Measurements from ENCODE around the gene TMEM203.
A peak's percentile ranks its signal among the peaks of the same experiment; 100 is the strongest.

The TMEM203 gene

DNA sequence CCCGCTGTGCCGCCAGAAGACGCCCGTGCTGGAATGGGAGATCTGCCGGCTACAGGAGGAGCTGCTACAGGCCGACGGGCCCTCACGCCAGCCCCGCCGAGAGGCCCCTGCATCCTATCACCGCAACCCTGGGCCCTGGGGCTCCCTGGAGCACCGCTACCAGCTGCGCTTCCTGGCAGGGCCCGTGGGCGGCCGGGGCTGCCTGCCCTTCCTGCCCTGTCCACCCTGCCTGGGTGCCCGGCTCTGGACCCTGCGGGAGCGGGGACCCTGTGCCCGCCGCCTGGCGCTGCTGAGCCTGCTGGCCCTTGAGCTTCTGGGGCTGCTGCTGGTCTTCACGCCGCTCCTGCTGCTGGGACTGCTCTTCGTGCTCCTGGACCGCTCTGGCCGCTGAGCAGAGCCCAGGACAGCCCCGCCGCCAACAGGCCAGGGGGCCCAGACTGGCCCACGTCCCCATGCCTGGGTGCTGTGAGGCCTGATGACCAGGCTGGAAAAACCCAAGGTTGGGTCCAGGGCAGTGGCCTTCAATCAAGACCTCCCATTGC, 12.8 kb upstream of the TMEM203 start:
- peaks cover 8% of the 10 kb centered on the region for H3K36me3 Mint-ChIP-seq
- H3K4me3 Mint-ChIP-seq: no peak overlapping the region
- no peak overlapping the region for H3K27ac Mint-ChIP-seq
- ATAC-seq: no peak
- H3K4me1 Mint-ChIP-seq: peaks cover 9% of the 10 kb centered on the region
- no peak for DNase-seq (ENCODE audit: low spot score in 2 of 2)
- no peaks in the 10 kb centered on the region for H3K9me3 Mint-ChIP-seq

DNA sequence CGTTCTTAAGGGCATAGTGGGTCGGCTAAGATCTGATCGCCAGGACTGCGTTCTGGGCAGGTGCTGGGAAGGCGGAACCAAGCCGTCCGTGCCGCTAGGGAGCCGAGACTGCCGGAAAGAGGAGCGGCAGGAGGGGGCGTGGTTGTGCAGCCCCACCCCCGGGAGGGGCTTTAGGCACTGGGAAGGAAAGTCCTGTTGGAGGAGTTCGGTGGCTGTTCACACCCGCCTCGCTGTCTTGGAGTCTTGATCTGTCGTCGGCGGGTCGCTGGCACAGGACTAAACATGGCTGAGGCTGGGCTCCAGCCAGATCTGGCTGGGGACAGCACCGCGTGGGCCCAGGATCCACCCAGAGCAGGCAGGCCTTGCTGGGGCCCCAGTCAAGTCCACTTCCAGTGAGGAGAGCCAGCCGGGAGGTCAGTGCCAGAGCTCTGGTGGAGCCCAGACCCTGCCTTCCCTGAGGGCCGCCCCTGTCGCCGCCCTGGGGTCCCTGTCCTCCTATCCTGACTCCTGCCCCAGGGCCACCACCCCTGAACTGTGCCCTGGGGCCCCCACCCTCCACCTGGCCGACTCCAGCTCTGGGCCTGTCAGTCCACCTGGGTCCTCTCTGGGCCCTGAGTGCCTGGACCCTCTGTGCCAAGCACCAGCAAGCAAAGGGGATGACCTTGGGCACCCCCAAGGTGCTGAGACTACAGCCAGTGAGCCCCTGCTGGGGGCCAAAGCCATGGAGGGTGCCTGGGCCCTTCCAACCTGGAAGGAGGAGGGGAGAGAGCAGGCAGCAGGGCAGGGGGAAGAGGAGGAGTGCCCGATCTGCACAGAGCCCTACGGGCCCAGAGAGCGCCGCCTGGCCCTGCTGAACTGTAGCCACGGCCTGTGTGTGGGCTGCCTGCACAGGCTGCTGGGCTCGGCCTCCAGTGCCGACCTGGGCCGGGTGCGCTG, 12.1 kb upstream of the TMEM203 start:
- no peak overlapping the region for H3K4me3 Mint-ChIP-seq
- ATAC-seq: no peak
- H3K27ac Mint-ChIP-seq: no peak overlapping the region
- peaks cover 6% of the 10 kb centered on the region for H3K36me3 Mint-ChIP-seq
- no peaks in the 10 kb centered on the region for H3K9me3 Mint-ChIP-seq
- H3K4me1 Mint-ChIP-seq: peaks cover 4% of the 10 kb centered on the region
- DNase-seq (ENCODE audit: low spot score in 2 of 2): no peak

DNA sequence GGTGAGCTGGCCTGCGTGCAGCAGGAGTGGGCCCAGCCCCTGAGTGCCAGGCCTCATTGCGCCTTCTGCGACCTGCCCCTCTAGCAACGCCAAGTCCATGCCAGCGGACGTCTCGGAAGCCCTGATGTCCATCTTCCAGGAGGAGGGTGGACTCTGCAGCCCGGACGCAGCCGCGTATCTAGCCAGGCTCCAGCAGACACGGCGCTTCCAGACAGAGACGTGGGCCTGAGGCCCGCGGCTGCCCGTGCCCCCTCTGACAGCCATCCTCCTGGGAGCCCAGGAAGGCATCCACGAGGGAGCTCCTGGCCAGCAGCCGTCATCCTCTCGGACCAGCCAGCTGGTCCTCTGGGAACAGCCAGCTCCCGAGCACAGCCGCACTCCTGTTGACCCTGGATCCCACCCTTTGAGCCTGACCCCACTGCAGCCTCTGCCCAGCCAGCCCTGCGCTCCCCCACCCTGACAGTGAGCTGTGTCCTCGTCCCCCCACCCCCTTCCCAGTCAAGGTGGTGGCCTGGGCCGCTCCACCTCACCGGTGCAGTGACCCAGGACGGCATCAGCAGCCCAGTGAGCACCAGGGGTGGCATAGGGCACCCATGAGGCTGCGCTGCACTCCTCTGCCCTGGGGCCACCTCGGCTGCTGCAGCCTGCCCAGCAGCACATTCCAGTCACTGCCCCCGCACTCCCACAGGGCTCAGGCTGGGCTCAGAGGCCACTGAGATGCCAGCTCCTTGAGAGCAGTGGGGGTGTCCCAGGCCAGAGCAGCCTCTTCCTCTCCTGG, 10.9 kb upstream of the TMEM203 start:
- H3K36me3 Mint-ChIP-seq: peaks cover 6% of the 10 kb centered on the region

GRCh38 chr9:137215196-137215986, 9.9 kb upstream of the TMEM203 start:
- ATAC-seq (no peak), DNase-seq (ENCODE audit: low spot score in 2 of 2) (no peak)
- no peak overlapping the region for H3K27ac Mint-ChIP-seq
- H3K9me3 Mint-ChIP-seq: no peaks in the 10 kb centered on the region
- H3K4me3 Mint-ChIP-seq: no peak overlapping the region
- H3K36me3 Mint-ChIP-seq: peaks cover 14% of the 10 kb centered on the region
- peaks cover 4% of the 10 kb centered on the region for H3K4me1 Mint-ChIP-seq

More for the DNA sequence above, 10.9 kb upstream of the TMEM203 start:
- Mint-ChIP-seq H3K4me3 (no peak overlapping the region), H3K27ac (no peak overlapping the region), H3K4me1 (peaks cover 4% of the 10 kb centered on the region), H3K9me3 (no peaks in the 10 kb centered on the region)
- DNase-seq (ENCODE audit: low spot score in 2 of 2) (no peak), ATAC-seq (no peak)

- no peak for ATAC-seq
- no peak overlapping the region for H3K4me3 Mint-ChIP-seq
Observed at GRCh38 chr9:137214620-137215019, 9.2 kb upstream of the TMEM203 start.

DNA sequence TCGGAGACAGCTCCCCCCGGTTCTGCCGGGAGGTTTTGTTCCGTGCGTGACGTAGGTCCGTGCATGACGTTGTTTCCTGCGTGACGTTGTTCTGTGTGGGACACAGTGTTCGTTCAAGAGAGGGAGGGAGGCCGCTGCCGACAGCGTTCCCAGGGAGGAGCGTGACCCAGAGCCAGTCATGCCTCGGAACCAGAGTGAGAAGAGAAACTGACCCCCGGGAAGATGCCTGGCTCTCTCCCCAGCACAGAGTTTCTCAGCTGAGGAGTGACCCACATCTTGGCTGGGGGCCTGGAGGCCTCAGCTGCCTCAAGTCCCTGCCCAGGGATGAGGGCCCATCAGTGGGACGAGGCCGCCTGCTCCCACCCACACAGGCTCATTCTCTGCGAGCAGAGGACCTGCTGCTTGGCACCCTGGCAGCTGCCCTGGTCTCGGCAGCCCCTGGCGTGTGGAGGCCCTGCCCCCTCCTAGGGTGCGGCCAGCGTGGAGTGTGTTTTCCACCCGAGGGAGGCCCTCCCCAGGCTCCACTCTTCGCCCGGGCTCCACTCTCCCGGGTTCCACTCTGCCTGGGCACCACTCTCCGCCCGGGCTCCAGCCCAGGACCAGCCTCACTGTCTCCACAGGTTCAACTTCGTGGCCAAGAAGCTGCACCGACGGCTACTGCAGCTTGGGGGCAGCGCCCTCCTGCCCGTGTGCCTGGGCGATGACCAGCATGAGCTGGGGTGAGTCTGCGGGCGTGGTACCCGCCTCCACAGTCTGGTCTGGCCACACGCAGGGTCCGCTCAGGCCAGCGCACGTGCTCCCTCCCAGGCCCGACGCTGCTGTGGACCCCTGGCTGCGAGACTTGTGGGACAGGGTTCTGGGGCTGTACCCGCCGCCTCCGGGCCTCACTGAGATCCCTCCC, 8.0 kb upstream of the TMEM203 start:
- Mint-ChIP-seq H3K36me3 (peaks cover 32% of the 10 kb centered on the region), H3K27ac (no peak overlapping the region), H3K4me1 (no peaks in the 10 kb centered on the region), H3K9me3 (no peaks in the 10 kb centered on the region), H3K4me3 (no peak overlapping the region)
- ATAC-seq: no peak
- DNase-seq (ENCODE audit: low spot score in 2 of 2): no peak

More at GRCh38 chr9:137214620-137215019, 9.2 kb upstream of the TMEM203 start:
- H3K9me3 Mint-ChIP-seq: no peaks in the 10 kb centered on the region
- DNase-seq (ENCODE audit: low spot score in 2 of 2): no peak
- H3K4me1 Mint-ChIP-seq: no peaks in the 10 kb centered on the region
- no peak overlapping the region for H3K27ac Mint-ChIP-seq
- peaks cover 22% of the 10 kb centered on the region for H3K36me3 Mint-ChIP-seq

DNA sequence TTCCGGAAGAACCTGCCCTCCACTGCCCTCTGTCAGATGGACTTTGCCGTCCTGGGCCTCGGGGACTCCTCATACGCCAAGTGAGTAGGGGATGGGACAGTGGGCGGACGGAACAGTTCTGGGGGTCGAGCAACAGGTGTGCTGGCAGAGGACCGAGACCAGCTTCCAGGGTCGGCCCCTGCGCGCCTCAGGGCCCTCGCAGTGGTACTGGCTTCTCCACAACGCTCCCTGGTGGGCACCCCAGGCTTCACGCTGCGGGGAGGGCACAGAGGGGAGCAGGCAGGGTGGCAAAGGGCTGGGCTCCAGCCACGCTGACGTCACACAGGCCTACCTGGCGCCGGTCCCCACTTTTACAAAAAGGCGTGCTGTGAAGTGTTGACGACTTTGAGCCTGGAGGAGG, 7.1 kb upstream of the TMEM203 start:
- no peak for ATAC-seq
- H3K4me3 Mint-ChIP-seq: no peak overlapping the region
- no peak for DNase-seq (ENCODE audit: low spot score in 2 of 2)
- peaks cover 2% of the 10 kb centered on the region for H3K4me1 Mint-ChIP-seq
- H3K36me3 Mint-ChIP-seq: peaks cover 41% of the 10 kb centered on the region
- no peaks in the 10 kb centered on the region for H3K9me3 Mint-ChIP-seq
- H3K27ac Mint-ChIP-seq: no peak overlapping the region

DNA sequence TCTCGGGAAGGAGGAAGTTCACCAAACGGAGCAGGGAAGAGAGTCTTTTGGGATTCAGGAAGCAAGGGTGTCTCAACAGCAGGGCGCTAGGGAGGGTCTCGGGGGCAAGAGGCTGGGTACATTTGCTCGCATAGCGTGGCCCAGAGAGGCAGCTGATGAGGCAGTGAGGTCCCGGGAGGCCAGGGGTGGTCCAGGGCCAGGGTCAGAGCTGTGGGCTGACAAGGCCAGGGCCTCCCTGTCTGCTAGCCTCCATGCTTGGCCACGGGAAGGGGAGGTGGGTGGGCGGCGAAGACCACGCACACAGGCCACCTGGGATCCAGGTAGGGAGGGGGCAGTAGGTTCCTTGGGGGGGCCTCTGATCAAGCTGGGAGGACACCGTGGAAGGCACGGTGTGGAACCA, 6.1 kb upstream of the TMEM203 start:
- Mint-ChIP-seq H3K9me3 (no peaks in the 10 kb centered on the region), H3K4me3 (no peak overlapping the region), H3K27ac (no peak overlapping the region), H3K4me1 (peaks cover 12% of the 10 kb centered on the region), H3K36me3 (peaks cover 48% of the 10 kb centered on the region)
- no peak for ATAC-seq
- no peak for DNase-seq (ENCODE audit: low spot score in 2 of 2)

DNA sequence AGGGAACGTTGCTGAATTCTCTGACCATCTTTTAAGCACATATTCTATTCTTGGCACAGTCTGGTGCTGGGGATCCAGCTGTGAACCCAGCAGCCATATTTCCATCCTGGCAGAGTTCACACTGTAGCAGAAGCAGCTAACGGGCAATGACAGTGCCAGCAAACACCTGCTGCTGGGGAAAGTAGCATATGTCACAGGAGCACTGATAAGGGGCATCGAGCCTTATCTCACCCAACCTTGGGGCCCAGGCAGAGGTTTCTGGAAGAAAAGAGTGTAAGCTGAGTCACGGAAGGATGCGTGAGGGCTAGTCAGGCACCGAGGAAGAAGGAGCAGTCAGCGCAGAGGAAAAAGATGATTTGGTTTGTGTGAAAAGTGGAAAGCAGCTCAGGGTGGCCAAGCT, 1.2 kb upstream of the TMEM203 start:
- H3K4me3 Mint-ChIP-seq: peak overlapping the region; percentile 94
- ATAC-seq (no peak), DNase-seq (ENCODE audit: low spot score in 2 of 2) (no peak)
- H3K27ac Mint-ChIP-seq: peak overlapping the region; percentile 97
- H3K4me1 Mint-ChIP-seq: peaks cover 40% of the 10 kb centered on the region
- peaks cover 58% of the 10 kb centered on the region for H3K36me3 Mint-ChIP-seq
- H3K9me3 Mint-ChIP-seq: no peaks in the 10 kb centered on the region

GRCh38 chr9:137204731-137205125, 720 bp downstream of the TMEM203 start:
- DNase-seq (ENCODE audit: low spot score in 2 of 2): no peak
- peak overlapping the region; percentile 97 for H3K27ac Mint-ChIP-seq
- no peak for ATAC-seq
- peak overlapping the region; percentile 94 for H3K4me3 Mint-ChIP-seq
- H3K4me1 Mint-ChIP-seq: peaks cover 45% of the 10 kb centered on the region
- no peaks in the 10 kb centered on the region for H3K9me3 Mint-ChIP-seq
- H3K36me3 Mint-ChIP-seq: peaks cover 43% of the 10 kb centered on the region

DNA sequence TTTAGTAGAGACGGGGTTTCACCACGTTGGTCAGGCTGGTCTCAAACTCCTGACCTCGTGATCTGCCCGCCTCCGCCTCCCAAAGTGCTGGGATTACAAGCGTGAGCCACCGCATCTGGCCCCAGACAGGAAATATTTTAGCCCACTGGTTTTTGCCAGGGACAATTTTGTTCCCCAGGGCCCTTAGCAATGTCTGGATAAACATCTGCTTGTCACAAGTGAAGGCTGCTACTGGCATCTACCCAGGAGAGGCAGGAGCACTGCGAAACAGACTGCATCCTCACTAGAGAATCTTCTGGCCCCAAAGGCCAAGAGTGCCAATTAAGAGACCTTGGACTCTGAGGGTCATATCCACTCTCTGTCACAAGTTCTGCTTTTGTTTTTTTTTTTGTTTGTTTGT, 2.5 kb downstream of the TMEM203 start:
- Mint-ChIP-seq H3K4me3 (peak overlapping the region; percentile 4), H3K36me3 (peaks cover 27% of the 10 kb centered on the region), H3K27ac (no peak overlapping the region), H3K9me3 (no peaks in the 10 kb centered on the region), H3K4me1 (peaks cover 45% of the 10 kb centered on the region)
- no peak for ATAC-seq
- DNase-seq (ENCODE audit: low spot score in 2 of 2): no peak

DNA sequence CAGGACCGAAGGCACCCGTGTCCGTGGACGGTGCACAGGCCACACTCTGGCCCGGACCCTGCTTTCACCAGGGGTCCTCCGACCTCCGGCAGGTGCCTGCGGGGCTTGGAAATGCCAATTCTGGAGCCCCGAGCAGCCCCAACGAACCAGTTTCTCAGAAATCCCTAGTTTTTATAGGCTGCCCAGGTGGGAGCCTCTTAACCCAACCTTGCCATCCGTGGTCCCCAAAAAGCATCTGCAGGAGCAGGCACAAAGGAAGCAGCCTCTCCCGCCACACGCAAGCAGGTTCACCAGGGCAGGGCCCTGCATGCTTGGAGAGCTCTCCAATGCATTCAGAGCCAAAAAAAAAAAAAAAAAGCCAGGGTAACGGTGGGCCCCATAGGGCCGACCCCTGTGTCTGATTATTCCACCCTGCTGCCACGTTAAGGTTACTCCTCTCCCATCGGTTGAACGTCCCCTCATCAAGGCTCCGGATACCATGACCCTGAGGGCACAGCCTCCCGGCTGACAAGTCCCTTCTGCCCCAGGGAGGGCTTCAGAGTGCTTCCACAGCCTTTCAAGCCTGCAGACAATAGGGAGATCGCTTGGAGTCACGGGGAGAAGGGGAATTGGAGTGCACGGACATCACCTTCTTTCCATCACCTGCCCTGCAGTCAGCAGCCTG, 4.1 kb downstream of the TMEM203 start:
- DNase-seq (ENCODE audit: low spot score in 2 of 2) (no peak), ATAC-seq (no peak)
- Mint-ChIP-seq H3K4me1 (peaks cover 31% of the 10 kb centered on the region), H3K27ac (peak overlapping the region; percentile 60), H3K36me3 (peaks cover 16% of the 10 kb centered on the region), H3K4me3 (peak overlapping the region; percentile 79), H3K9me3 (no peaks in the 10 kb centered on the region)

- peaks cover 23% of the 10 kb centered on the region for H3K4me1 Mint-ChIP-seq
- peak within 1 kb of the TSS; percentile 82 for H3K27ac Mint-ChIP-seq
- DNase-seq (ENCODE audit: low spot score in 2 of 2) (peak; percentile 90 to 98), ATAC-seq (peak; percentile 96)
- no peaks in the 10 kb centered on the region for H3K9me3 Mint-ChIP-seq
- H3K4me3 Mint-ChIP-seq: peak within 1 kb of the TSS; percentile 79
- peaks cover 12% of the 10 kb centered on the region for H3K36me3 Mint-ChIP-seq
Observed at GRCh38 chr9:137200311-137201204, 4.9 kb downstream of the TMEM203 start, which contains the start of gene TPRN. Gene TPRN (minus strand): TSS chr9:137200741. CDS start chr9:137200711, 30 bp downstream.

Measured in stimulated activated effector memory CD8-positive, alpha-beta T cell treated with anti-CD3 and anti-CD28 coated beads, Interleukin-12 subunit alpha, Interleukin-12 subunit beta, amount 100 ng/mL, for 72 hours (primary cell).